ENCODE results near the gene MFN2. TPM values are rescaled to one million over a fixed set of nuclear protein-coding genes. Genes with fewer than 3 reads are reported as not detected.

MFN2 gene
- total and polyA plus RNA-seq, 11 donors = 263 to 900 (median 625) TPM

DNA sequence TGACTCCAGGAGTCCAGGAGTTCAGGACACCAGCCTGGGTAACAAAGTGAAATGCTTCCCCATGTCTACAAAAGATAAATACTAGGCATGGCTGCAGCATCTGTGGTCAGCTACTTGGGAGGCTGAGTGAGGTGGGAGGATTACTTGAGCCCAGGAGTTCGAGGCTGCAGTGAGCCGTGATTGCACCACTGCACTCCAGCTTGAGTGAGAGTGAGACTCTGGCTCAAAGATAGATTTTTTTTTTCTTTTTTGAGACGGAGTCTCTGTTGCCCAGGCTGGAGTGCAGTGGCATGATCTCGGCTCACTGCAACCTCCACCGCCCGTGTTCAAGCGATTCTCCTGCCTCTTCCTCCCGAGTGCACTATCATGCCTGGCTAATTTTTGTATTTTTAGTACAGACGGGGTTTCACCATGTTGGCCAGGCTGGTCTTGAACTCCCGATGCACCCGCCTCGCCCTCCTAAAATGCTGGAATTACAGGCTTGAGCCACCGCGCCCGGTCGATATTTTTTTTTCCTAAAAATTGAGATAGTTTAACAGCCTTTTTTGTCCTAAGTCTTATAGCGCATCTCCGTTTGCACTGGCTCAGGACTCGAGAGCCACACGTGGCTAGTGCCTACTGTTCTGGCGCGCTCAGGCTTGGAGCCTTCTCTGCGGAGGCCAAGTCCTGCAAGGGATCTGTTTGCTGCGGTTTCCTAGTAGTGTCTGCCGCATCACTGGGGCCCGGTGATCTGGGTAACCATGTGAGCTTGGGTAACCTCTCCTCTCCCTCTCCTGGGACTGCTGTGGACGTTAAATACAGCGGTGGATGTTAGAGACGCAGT is 1.0 kb upstream of the MFN2 start:
- peaks cover 0 to 45% (median 38%) of the 10 kb centered on the region in 9 donors for H3K36me3 ChIP-seq
- TF ChIP-seq, protein P1, sequence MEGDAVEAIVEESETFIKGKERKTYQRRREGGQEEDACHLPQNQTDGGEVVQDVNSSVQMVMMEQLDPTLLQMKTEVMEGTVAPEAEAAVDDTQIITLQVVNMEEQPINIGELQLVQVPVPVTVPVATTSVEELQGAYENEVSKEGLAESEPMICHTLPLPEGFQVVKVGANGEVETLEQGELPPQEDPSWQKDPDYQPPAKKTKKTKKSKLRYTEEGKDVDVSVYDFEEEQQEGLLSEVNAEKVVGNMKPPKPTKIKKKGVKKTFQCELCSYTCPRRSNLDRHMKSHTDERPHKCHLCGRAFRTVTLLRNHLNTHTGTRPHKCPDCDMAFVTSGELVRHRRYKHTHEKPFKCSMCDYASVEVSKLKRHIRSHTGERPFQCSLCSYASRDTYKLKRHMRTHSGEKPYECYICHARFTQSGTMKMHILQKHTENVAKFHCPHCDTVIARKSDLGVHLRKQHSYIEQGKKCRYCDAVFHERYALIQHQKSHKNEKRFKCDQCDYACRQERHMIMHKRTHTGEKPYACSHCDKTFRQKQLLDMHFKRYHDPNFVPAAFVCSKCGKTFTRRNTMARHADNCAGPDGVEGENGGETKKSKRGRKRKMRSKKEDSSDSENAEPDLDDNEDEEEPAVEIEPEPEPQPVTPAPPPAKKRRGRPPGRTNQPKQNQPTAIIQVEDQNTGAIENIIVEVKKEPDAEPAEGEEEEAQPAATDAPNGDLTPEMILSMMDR (IDR thresholded peaks at IDR 0.05) = no peak
- no peak for TF ChIP-seq POLR2A (IDR thresholded peaks at IDR 0.05)
- DNase-seq = no peak
- H3K4me1 ChIP-seq = peaks cover 0 to 59% (median 43%) of the 10 kb centered on the region in 12 donors
- 45 to 54% (median 49%) methylated on average over 28 to 29 of the region's 29 CpGs for WGBS, 4 donors
- intact Hi-C loops (cut with DNase I) = loop anchor here in 5 of 10 donors (2.0 to 10.0 kb wide), 5 partner anchors 37 to 70 kb away; partner anchors contain the start of gene PLOD1 (in 2 of the 5)
- no peaks in the 10 kb centered on the region for H3K27me3 ChIP-seq
- peak overlapping the region in 11 of 12 donors; percentile 76 to 97 (median 89) for H3K4me3 ChIP-seq
- H3K27ac ChIP-seq = peak overlapping the region; percentile 91 to 99 (median 98)
- ATAC-seq = peak; percentile 29 to 38 (median 33)
- H3K9me3 ChIP-seq = no peaks in the 10 kb centered on the region

GRCh38 chr1:11980676-11980972 is 380 bp downstream of the MFN2 start:
- ATAC-seq = no peak
- intact Hi-C loops (cut with DNase I) = loop anchor here in 6 of 10 donors (1.0 to 5.0 kb wide), 5 partner anchors 37 to 73 kb away; partner anchors contain the start of genes KIAA2013 (in 2 of the 6) and MIIP (in 1 of the 6)
- Histone ChIP-seq H3K4me3 (peak overlapping the region; percentile 76 to 97 (median 88)), H3K27me3 (no peaks in the 10 kb centered on the region), H3K36me3 (peaks cover 0 to 44% (median 38%) of the 10 kb centered on the region in 9 donors), H3K4me1 (peaks cover 0 to 73% (median 53%) of the 10 kb centered on the region in 12 donors), H3K27ac (peak overlapping the region; percentile 91 to 99 (median 98)), H3K9me3 (no peaks in the 10 kb centered on the region)
- no peak for DNase-seq
- WGBS, 4 donors = 0 to 3% (median 1%) methylated on average over 12 of the region's 12 CpGs
- TF ChIP-seq POLR2A (IDR thresholded peaks at IDR 0.05) = no peak
- TF ChIP-seq, protein P1 (IDR thresholded peaks at IDR 0.05) = no peak

DNA sequence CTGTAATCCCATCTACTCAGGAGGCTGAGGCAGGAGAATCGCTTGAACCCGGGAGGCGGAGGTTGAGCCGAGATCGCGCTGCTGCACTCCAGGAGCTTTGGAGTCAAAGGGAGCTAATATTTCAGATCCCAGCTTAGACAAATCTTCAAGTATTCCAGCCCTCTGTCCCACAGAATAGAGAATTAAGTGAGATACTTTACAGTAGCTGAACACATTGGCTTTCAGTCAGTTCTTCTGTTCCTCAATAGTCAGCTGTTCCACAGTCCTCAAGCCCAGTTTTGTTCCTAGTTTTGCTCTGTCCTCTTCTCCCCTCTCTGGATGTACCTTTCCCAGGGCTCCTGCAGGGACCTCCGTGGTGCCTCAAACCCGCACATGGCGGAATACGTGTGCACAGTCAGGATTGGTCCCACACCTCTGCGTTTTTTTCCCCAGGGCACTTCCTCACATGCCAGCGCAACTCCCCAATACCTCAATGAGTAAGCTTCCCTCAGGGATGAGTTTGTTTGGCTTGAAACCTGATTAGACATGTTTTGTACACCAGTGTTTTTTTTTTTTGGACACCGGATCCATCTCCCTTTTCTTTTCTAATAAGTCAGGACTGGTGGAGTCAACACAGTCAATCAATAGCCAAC is 1.2 kb downstream of the MFN2 start:
- ATAC-seq = no peak
- intact Hi-C loops (cut with DNase I) = loop anchor here in 6 of 10 donors (2.0 to 5.0 kb wide), 4 partner anchors 36 to 74 kb away; partner anchors contain the start of genes KIAA2013 (in 1 of the 6) and MIIP (in 1 of the 6)
- no peaks in the 10 kb centered on the region for H3K9me3 ChIP-seq
- peak overlapping the region in 11 of 12 donors; percentile 76 to 97 (median 89) for H3K4me3 ChIP-seq
- WGBS, 4 donors = 65 to 80% (median 80%) methylated on average over 13 of the region's 13 CpGs
- peaks cover 0 to 82% (median 54%) of the 10 kb centered on the region in 12 donors for H3K4me1 ChIP-seq
- peaks cover 2 to 48% (median 45%) of the 10 kb centered on the region in 9 donors for H3K36me3 ChIP-seq
- H3K27ac ChIP-seq = peak overlapping the region; percentile 91 to 99 (median 98)
- H3K27me3 ChIP-seq = no peaks in the 10 kb centered on the region
- TF ChIP-seq POLR2A (IDR thresholded peaks at IDR 0.05) = no peak
- TF ChIP-seq, protein P1 (IDR thresholded peaks at IDR 0.05) = no peak
- no peak for DNase-seq

DNA sequence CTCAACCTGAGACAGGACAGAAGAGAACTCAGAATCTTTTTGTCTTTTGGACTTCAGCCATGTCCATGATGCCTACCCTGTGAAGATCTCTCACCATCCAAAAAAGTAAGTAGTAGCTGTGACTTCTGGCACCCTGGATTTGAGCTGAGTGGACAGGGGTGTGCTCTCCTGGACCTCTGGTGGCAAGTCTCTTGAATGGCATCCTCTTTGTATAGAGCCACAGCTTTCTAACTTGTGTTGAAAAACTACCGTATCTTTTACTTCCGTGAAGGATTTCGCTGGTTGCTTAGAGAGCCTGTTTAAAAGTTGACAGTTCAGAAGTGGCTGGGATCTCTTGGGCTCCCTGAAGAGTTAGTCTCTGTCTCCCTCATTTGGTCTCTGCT is 1.8 kb downstream of the MFN2 start:
- peaks cover 2 to 53% (median 45%) of the 10 kb centered on the region in 9 donors for H3K36me3 ChIP-seq
- DNase-seq (no peak), ATAC-seq (no peak)
- 36 to 86% (median 59%) methylated on average over 3 of the region's 3 CpGs for WGBS, 4 donors
- intact Hi-C loops (cut with DNase I) = loop anchor here in 4 of 10 donors (5.0 kb wide), 3 partner anchors 35 to 75 kb away; partner anchors contain the start of genes KIAA2013 (in 1 of the 4) and MIIP (in 1 of the 4)
- H3K4me3 ChIP-seq = peak overlapping the region in 5 of 12 donors; percentile 83 to 97 (median 85)
- H3K9me3 ChIP-seq = no peaks in the 10 kb centered on the region
- peak overlapping the region in 10 of 12 donors; percentile 91 to 99 (median 98) for H3K27ac ChIP-seq
- peaks cover 0 to 85% (median 56%) of the 10 kb centered on the region in 12 donors for H3K4me1 ChIP-seq
- no peaks in the 10 kb centered on the region for H3K27me3 ChIP-seq
- TF ChIP-seq POLR2A (IDR thresholded peaks at IDR 0.05) = no peak
- TF ChIP-seq, protein P1 (IDR thresholded peaks at IDR 0.05) = peak in 3 of 12 donors; percentile 32 to 54 (median 43)

All from heart left ventricle (tissue), 16 donors.